Osteocyte (in vitro differentiated cells): Measurements from ENCODE around the gene UBE2H. TPM values are rescaled to one million over a fixed set of nuclear protein-coding genes. Genes with fewer than 3 reads are reported as not detected.

ENCODE experiments used
- DNase-seq: peaks from one replicate; pipeline ENCODE4 v3.0.0; 2021; ENCODE audit warnings: mixed read lengths; ENCODE audit not compliant: unreplicated experiment; ENCODE audit errors: extremely low spot score
- H3K27ac Mint-ChIP-seq: one replicate; pipeline ENCODE4 v1.8.0; 2021; ENCODE audit warnings: mild to moderate bottlenecking, mixed read lengths; ENCODE audit not compliant: unreplicated experiment
- H3K27me3 Mint-ChIP-seq: one replicate; pipeline ENCODE4 v1.8.0; 2021; ENCODE audit warnings: mixed read lengths; ENCODE audit not compliant: unreplicated experiment
- H3K36me3 Mint-ChIP-seq: one replicate; pipeline ENCODE4 v1.8.0; 2021; ENCODE audit warnings: mixed read lengths; ENCODE audit not compliant: unreplicated experiment
- H3K4me1 Mint-ChIP-seq: one replicate; pipeline ENCODE4 v1.8.0; 2021; ENCODE audit warnings: mixed read lengths; ENCODE audit not compliant: unreplicated experiment
- H3K4me3 Mint-ChIP-seq: one replicate; pipeline ENCODE4 v1.8.0; 2021; ENCODE audit warnings: mild to moderate bottlenecking, moderate library complexity, mixed read lengths; ENCODE audit not compliant: unreplicated experiment
- H3K9me3 Mint-ChIP-seq: one replicate; pipeline ENCODE4 v1.8.0; 2021; ENCODE audit warnings: mixed read lengths; ENCODE audit not compliant: unreplicated experiment
- total RNA-seq: library from RNA; stranded (reverse); gene quantifications from 2 replicates; pipeline ENCODE4 v1.2.1, GENCODE V29; 2021
- TF ChIP-seq, protein P1 (sequence below): fragments of 200-600 bp; sonication (generic); IDR thresholded peaks from 2 replicates; pipeline ENCODE4 v1.5.0; 2021; ENCODE audit warnings: antibody characterized with exemption, mild to moderate bottlenecking, moderate library complexity

Gene UBE2H
- total RNA-seq, 1 donor from 2014 or later, result 160 TPM

DNA sequence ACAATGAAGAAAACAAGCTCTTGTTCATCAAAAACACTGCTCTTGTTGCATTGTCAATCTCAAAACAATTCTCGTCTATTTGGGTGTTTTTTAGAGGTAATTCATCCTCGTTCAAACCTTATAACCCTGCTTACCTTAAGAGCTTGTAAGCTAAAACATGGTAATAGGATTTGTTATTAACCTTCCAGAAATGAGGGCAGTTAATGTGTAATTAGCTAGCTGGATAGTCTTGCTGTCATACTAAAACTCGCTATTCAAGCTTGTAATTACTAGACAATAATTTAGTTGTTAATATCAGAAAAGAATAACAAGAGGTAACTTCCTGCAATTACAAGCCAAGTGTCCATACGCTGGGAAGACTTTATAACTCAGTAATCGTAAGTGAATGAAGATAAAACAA, 101.6 kb downstream of the UBE2H start:
- no peak for DNase-seq
- no peaks in the 10 kb centered on the region for H3K9me3 Mint-ChIP-seq
- H3K4me1 Mint-ChIP-seq, result peaks cover 75% of the 10 kb centered on the region
- H3K27me3 Mint-ChIP-seq, result no peaks in the 10 kb centered on the region
- no peak overlapping the region for H3K4me3 Mint-ChIP-seq
- peak overlapping the region; percentile 97 for H3K27ac Mint-ChIP-seq
- TF ChIP-seq, protein P1, sequence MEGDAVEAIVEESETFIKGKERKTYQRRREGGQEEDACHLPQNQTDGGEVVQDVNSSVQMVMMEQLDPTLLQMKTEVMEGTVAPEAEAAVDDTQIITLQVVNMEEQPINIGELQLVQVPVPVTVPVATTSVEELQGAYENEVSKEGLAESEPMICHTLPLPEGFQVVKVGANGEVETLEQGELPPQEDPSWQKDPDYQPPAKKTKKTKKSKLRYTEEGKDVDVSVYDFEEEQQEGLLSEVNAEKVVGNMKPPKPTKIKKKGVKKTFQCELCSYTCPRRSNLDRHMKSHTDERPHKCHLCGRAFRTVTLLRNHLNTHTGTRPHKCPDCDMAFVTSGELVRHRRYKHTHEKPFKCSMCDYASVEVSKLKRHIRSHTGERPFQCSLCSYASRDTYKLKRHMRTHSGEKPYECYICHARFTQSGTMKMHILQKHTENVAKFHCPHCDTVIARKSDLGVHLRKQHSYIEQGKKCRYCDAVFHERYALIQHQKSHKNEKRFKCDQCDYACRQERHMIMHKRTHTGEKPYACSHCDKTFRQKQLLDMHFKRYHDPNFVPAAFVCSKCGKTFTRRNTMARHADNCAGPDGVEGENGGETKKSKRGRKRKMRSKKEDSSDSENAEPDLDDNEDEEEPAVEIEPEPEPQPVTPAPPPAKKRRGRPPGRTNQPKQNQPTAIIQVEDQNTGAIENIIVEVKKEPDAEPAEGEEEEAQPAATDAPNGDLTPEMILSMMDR, result no peak
- H3K36me3 Mint-ChIP-seq, result peaks cover 23% of the 10 kb centered on the region

DNA sequence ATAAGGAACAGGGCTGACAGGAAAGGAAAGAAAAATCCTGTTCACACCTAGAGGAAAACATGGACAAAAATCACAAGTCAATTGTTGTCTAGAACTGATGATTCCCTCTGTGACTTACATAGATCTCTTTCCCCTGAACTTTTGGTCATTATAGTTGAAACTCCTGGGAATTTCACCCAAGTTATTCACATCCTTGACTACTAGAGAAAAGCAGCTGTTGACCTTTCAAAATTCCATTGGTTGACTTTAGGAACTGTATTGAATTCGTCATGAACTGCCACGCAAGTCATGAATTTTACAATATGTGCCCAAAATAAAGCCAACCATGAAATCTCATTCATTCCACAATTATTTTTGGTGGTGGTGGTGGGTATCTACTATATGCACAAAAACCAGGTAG, 104.3 kb downstream of the UBE2H start:
- Mint-ChIP-seq H3K27ac (no peak overlapping the region), H3K4me1 (peaks cover 72% of the 10 kb centered on the region), H3K9me3 (no peaks in the 10 kb centered on the region), H3K27me3 (no peaks in the 10 kb centered on the region), H3K36me3 (peaks cover 23% of the 10 kb centered on the region), H3K4me3 (no peak overlapping the region)
- TF ChIP-seq, protein P1, result no peak
- DNase-seq, result no peak

DNA sequence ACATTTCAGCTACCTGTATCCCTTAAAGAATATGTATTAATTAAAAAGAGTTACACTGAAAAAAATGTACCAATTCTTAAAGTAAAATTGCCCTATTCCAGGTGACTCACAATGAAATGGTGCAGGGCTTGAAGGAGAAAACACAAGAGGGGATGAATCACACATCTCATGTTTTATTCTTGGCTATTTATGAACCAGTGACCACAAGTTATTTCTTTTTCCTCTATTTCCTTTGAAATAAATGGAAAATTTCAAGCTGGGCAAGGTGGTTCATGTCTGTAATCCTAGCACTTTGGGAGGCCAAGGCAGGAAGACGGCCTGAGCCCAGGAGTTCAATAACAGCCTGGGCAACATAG, 106.8 kb downstream of the UBE2H start:
- peaks cover 23% of the 10 kb centered on the region for H3K36me3 Mint-ChIP-seq
- no peaks in the 10 kb centered on the region for H3K27me3 Mint-ChIP-seq
- no peak for DNase-seq
- peak overlapping the region; percentile 77 for H3K27ac Mint-ChIP-seq
- H3K4me1 Mint-ChIP-seq, result peaks cover 60% of the 10 kb centered on the region
- TF ChIP-seq, protein P1, result no peak
- H3K9me3 Mint-ChIP-seq, result no peaks in the 10 kb centered on the region
- no peak overlapping the region for H3K4me3 Mint-ChIP-seq

DNA sequence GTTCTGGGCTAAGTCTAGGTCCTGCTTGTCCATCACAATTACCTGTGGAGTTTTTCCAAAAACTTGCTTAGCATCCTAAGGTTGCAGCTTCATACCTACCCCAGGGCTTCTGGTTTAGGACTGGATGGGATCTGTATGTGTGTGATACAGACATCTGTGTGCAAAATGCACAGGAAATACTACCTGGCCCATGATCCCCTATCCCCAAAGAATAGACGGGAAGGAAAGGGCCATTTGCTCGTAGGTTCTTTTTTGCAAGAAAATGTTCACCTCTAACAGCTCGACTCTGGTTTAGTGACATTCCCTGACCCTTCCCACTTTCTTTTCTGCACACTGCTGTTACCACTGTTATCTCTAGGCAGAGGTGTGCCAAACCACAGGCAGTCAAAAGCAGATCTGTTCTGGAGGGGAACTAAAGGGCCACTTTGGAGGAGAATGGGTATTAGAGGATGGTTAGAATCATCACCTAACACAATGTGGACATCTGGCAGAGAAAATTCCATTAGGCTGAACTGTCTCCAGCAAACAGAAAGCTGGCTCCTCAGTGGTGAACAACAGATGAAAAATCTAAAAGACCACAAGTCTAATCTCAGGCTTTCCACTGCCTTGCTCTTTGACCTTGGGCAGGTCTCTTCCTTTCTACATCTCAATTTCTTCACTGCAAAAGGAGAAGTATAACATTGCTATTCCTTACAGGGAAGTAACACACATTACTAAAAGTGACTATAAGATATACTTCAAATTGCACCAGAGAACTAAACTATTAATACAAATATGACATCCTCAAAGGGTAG, 107.4 kb downstream of the UBE2H start:
- no peak for DNase-seq
- Mint-ChIP-seq H3K27ac (peak overlapping the region; percentile 77), H3K4me3 (no peak overlapping the region), H3K27me3 (no peaks in the 10 kb centered on the region), H3K4me1 (peaks cover 62% of the 10 kb centered on the region), H3K9me3 (no peaks in the 10 kb centered on the region), H3K36me3 (peaks cover 22% of the 10 kb centered on the region)
- TF ChIP-seq, protein P1, result no peak

- no peak for DNase-seq
- Mint-ChIP-seq H3K4me3 (no peak overlapping the region), H3K4me1 (peaks cover 64% of the 10 kb centered on the region), H3K27ac (peak overlapping the region; percentile 62), H3K36me3 (peaks cover 15% of the 10 kb centered on the region), H3K9me3 (no peaks in the 10 kb centered on the region), H3K27me3 (no peaks in the 10 kb centered on the region)
- TF ChIP-seq, protein P1, result no peak
These were observed 108.6 kb downstream of the UBE2H start for GRCh38 chr7:129843978-129844840.
